Activated CD8-positive, alpha-beta memory T cell treated with anti-CD3 and anti-CD28 coated beads for 36 hours (primary cell): ENCODE measurements around the gene INTS7. TPM values are rescaled to one million over a fixed set of nuclear protein-coding genes. Genes with fewer than 3 reads are reported as not detected.
"Not testable (repeated sequence)": the region's sequence is repeated elsewhere in the genome, so short reads cannot be mapped to it uniquely, and the experiment has no call there.

Experiments
- CTCF ChIA-PET: fragments of 350-600 bp; sonication (Branson Sonifier 250); formaldehyde crosslinking; loops from one replicate; lab custom pipeline; 2021; ENCODE audit warnings: antibody characterized with exemption; lab: Charles Lee
- POLR2A ChIA-PET: fragments of 350-600 bp; sonication (Branson Sonifier 250); formaldehyde crosslinking; loops from one replicate; lab custom pipeline; 2021; ENCODE audit warnings: antibody characterized with exemption; lab: Charles Lee
- total RNA-seq, 2 experiments: library from RNA; stranded (reverse); gene quantifications; one replicate each; pipeline ENCODE4 v1.2.3, GENCODE V29; 2021

The INTS7 gene
- total RNA-seq, 2 experiments from 2014 or later = 29.8 to 33.4 TPM

DNA sequence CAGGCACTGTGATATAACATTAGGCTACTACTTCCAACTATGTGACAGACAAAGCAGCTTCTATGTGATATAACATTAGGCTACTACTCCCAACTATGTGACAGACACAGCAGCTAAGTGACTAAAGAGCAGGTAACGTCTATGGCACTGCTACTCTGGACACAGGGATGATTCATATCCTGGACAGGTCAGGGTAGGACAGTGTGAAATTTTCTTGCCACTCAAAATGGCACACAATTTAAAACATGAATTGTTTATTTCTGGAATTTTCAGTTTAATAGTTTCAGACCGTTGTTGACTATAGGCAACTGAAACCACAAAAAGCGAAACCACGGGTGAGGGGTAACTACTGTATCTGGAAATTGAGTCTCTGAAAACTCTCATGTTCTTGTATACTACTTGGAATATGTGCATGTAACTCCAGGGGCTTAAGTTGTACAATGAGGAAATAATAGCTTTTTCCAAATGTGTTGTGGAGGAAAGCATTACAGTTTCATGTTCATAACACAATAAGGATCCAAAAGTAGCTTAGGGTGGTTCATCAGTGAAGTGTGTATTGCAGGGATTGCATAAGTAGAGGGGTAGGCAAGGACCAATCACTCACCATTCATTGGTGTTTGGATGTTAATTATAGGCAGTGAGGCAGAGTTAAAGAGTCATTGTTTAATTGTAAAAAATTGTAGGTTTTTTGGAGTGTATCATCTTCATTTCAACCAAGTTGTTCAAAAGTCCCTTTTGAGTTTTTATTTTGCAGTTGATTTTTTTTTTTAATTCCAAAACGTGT lies 5.5 kb upstream of the INTS7 start:
- POLR2A ChIA-PET = no interaction called here
- CTCF ChIA-PET = no interaction called here

DNA sequence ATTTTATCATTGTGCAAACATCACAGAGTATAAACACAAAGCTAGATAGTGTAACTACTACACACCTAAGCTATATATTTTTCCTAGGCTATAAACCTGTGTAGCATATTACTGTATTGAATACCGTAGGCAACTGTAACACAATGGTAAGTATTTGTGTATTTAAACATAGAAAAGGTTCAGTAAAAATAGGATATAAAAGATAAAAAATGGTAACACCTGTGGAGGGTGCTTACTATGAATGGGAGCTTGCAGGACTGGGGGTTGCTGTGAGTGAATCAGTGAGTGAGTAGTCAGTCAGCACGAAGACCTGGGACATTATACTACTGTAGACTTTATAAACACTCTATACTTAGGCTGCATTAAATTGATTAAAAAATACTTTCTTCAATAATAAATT lies 4.3 kb upstream of the INTS7 start:
- POLR2A ChIA-PET = no interaction called here
- CTCF ChIA-PET = no interaction called here

DNA sequence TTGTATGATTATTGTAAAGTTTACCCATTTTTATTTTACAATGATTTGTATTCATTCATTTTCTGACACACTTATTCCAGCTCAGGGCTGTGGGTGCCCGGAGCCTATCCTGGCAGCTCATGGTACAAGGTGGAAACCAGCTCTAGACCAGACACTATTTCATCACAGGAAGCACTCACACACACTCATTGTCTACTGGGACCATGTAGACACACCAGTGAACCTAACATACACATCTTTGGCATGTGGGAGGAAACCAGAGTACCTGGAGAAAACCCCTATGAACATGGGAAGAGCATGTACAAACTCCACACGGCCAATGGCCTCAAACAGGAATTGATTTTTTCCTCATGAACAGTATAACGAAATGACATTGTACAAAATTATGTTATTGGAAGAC lies 2.5 kb upstream of the INTS7 start:
- CTCF ChIA-PET = interaction anchor here (0.7 kb wide), 1 partner anchor 22 kb away, joined by 4 read pairs; no protein-coding TSS in a partner anchor
- POLR2A ChIA-PET = no interaction called here

DNA sequence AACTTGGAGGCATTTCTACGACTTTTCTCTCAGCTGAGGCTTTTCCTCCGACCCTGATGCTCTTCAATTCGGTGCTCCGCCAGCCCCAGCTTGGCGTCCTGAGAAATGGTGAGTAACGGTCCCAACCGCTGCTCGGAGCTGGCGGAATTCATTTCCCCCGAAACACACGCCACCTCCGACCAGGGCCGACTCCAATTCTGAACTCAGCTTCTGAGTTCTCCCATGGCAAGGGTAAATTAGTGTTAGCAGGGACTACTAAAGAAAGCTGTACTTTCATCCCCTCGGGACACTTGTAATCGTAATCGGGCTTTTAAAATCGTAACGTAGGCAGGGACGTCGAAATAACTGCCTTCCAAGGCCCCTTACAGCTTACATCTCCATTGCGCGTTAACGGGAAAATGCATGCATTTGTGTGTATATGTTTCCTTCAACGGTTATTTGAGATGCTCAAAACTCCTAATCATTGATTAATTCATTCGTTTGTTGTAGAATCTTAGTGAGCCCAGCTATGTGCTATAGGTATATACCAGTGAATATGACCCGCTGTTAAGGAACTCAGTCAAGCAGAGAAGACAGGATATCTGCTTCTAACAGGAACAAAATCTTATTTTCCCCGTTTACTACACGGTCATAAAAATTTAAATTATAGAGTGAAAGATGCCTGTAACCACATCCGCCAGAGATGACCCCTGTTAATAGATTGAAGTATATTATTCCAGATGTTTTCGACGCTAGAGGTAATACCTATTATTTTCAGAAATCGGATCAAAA lies 663 bp upstream of the INTS7 start:
- CTCF ChIA-PET = interaction anchor here (0.8 to 4.8 kb wide), 16 partner anchors 8 to 419 kb away, joined by 3 to 29 read pairs (median 4); no protein-coding TSS in a partner anchor
- POLR2A ChIA-PET = interaction anchor here (0.6 to 2.6 kb wide), 8 partner anchors 14 to 895 kb away, joined by 3 to 11 read pairs (median 4); no protein-coding TSS in a partner anchor

- ChIA-PET POLR2A (interaction anchor here (1.2 to 2.6 kb wide), 2 partner anchors 250 to 354 kb away, joined by 4 to 9 read pairs; no protein-coding TSS in a partner anchor), CTCF (interaction anchor here (0.9 to 4.8 kb wide), 13 partner anchors 8 to 421 kb away, joined by 3 to 29 read pairs (median 6); no protein-coding TSS in a partner anchor)
Observed at GRCh38 chr1:212034516-212035122, 738 bp downstream of the INTS7 start.

DNA sequence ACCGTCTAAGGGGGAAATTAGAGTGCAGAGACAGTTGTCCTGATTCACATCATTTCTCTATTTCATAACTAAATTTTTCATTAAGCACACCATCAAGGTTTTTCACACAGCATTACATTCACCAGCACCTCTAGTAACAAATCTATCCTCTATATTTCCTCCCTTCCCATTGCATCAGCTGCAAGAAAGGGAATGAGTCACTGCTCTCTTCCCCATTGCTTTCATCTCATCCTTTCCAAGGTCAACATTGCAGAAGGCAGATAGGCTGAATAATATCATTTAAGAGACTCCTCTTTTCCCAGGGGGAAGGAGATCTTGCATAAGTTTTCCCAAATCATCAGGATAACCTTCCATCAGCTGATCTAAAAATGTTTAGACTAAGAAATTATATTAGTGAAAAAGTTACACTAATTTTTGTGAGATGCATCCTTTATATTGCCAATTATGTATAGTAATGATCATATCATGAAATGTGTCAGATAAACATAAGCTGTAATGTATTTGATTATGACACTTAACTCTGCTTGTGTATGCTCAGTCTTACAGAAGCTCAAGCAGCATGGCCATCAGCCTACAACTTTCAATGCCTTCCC lies 4.3 kb downstream of the INTS7 start:
- CTCF ChIA-PET = no interaction called here
- POLR2A ChIA-PET = no interaction called here

- POLR2A ChIA-PET, CTCF ChIA-PET: not testable (repeated sequence)
Observed at GRCh38 chr1:212027727-212028126, 7.6 kb downstream of the INTS7 start.

DNA sequence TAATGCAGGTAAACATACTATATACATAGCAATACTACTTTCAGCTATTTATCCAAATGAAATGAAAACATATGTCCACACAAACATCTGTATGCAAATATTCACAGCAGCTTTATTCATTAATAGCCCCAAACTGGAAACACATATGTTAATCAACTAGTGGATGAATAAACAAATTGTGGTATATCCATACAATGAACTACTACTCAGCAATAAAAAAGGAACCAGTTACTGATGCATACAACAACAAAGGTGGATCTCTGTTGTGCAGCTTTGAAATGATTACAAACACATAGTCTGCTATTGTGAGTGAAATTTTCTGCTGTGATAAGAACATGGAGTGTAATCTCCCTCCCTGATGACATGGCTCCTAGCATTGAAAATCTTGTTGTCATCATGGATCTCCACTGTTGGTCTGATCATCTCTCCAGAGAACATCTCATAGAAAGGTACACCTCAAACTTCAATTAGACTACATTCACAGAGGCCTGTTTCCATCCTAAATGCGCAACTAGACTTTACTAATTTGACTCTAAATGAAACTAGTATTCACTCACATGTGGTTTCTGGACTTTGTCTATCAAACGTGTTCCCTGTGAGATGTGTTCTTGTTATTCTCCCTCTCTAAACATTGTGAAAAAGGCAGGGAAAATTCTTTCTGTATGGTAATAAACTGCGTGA lies 10.7 kb downstream of the INTS7 start:
- ChIA-PET CTCF (no interaction called here), POLR2A (no interaction called here)

GRCh38 chr1:212022908-212023307 lies 12.4 kb downstream of the INTS7 start:
- POLR2A ChIA-PET = not testable (repeated sequence)

DNA sequence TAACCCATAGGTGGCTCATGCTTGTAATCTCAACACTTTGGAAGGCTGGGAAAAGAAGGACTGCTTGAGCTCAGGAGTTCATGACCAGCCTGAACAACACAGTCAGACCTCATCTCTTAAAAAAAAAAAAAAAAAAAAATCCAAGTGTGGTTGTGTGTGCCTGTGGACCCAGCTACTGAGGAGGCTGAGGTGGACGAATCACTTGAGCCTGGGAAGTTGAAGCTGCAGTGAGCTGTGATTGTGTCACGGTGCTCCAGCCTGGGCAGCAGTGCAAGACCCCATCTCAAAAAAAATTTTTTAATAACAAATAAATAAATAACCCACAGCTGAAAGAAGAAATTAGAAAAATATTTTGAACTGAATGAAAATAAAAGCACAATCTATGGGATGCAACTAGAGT lies 13.8 kb downstream of the INTS7 start:
- ChIA-PET POLR2A (no interaction called here), CTCF (interaction anchor here (1.7 kb wide), 1 partner anchor 12 kb away, joined by 6 read pairs; no protein-coding TSS in a partner anchor)

More at GRCh38 chr1:212022908-212023307, 12.4 kb downstream of the INTS7 start:
- CTCF ChIA-PET = interaction anchor here (1.7 kb wide), 1 partner anchor 10 kb away, joined by 6 read pairs; no protein-coding TSS in a partner anchor

DNA sequence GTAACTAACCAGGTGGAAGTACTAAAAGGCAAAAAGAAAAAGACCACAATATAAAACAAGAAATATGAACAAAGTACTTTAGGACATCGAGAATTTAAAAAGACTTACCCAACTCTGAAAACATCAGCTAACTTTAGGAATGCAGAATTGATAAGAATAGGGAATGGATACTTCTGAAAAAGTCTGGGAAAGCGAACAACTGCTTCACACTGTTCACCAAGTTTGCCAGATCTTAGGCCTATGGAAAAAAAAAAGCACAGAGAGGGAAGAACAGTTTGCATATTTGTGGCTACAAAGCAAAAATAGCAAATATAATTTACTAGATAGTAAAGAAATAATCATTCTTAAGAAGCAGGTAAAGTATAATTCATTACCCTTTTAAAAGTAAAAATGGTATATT lies 14.4 kb downstream of the INTS7 start:
- POLR2A ChIA-PET = no interaction called here
- CTCF ChIA-PET = no interaction called here

DNA sequence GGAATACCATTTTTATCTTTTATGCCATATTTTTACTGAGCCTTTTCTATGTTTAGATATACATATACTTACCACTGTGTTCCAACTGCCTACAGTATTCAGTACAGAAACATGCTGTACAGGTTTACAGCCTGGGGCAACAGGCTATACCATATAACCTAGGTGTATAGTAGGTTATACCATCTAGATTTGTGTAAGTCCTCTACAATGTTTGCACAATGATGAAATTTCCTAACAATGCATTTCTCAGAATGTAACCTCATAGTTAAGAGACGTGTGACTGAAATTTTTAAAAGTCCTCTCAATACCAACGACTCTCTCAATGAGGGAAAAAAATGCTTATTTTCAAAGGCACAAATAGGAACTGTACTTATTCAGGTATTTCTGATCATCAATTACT lies 21.7 kb downstream of the INTS7 start:
- ChIA-PET CTCF (interaction anchor here (1.5 kb wide), 1 partner anchor 22 kb away, joined by 7 read pairs; the partner anchor contains the start of genes DTL and INTS7), POLR2A (no interaction called here)

DNA sequence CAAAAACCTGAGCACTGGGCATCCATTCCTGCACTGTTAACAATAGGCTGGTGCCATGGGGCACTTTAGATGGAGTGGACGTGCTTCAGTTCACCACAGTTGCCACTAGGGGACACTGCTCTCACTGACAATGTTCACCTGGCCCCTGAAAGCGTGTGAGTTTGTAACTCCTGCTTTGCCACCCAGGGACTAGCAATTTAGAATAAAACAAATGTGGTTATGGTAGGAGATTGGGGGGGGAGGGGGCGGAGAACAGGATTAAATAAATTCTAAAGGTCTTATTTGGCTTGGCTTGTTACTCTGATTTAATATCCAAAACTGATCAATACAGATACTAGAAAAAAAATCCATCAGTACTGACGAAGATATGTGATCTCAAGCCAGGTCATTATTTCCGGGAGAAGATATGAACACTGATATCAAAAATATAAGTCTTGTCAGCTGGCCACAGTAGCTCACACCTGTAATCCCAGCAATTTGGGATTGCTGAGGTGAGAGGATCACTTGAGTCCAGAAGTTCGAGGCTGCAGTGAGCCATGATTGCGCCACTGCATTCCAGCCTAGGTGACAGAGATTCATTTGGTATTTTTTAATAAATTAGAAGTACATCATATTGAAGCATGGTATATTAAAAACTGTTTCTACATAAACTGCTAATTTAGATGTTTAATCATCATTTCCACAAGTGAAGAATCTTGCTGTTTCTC lies 23.2 kb downstream of the INTS7 start:
- ChIA-PET POLR2A (no interaction called here), CTCF (interaction anchor here (1.5 kb wide), 1 partner anchor 23 kb away, joined by 7 read pairs; the partner anchor contains the start of genes DTL and INTS7)

- POLR2A ChIA-PET = no interaction called here
- CTCF ChIA-PET = interaction anchor here (0.8 to 2.0 kb wide), 2 partner anchors 25 to 446 kb away, joined by 3 to 9 read pairs; partner anchors contain the start of genes DTL and INTS7
Observed at GRCh38 chr1:212010004-212010403, 25.4 kb downstream of the INTS7 start.

DNA sequence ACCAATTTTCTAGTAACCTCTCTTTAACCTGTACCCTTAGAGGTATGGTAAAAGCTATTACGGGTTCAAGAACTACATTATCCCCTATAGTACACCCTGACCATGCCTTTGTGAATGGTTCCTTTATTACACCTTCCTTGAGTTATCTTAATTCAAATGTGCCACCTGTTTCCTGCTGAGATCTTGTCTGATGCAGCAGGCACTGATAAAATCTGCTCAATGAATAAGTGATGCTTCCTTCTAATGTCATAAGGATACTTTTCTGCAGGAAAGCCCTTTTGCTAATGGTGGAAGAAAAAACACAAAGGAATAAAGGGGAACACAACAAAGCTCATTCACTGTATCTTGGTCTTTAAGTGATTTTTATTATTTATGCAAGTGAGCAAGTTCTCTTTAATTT lies 25.8 kb downstream of the INTS7 start:
- POLR2A ChIA-PET = no interaction called here
- CTCF ChIA-PET = interaction anchor here (2.0 kb wide), 1 partner anchor 26 kb away, joined by 9 read pairs; the partner anchor contains the start of genes DTL and INTS7

GRCh38 chr1:212007886-212008285 lies 27.5 kb downstream of the INTS7 start:
- POLR2A ChIA-PET = no interaction called here
- CTCF ChIA-PET = no interaction called here

DNA sequence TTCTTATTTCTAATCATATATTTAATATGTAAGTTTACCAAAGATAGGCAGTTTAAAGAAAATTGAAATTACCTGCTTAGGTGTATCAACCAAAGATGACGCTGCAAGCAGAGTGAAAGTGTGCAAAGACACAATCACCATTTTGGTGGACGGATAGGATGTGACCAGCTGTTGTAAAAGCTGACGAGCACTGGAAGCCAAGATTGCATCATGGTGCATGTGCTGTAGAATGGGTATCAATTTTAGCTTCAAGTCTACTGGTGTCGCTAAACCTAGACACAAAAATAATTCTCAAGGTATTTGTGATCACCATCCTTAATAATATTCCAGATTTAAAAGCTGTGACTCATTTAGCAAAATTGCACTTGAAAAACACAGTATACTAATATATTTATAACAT lies 28.2 kb downstream of the INTS7 start:
- POLR2A ChIA-PET = no interaction called here
- CTCF ChIA-PET = no interaction called here
